SU-DHL-6 (cell line): ENCODE results near the gene DAZL.

ENCODE experiments used
- EZH2phosphoT487 ChIP-seq: fragments of 200-600 bp; sonication (generic), shearing (Covaris generic); conservative IDR thresholded peaks from 2 replicates; pipeline ENCODE4 v1.6.1; 2018; ENCODE audit warnings: mild to moderate bottlenecking, antibody characterized with exemption, low read length, moderate library complexity, mixed read lengths
- TF ChIP-seq, protein P1 (sequence below): fragments of 200-600 bp; sonication (generic); IDR thresholded peaks from one replicate; pipeline ENCODE4 v1.5.1; 2017; ENCODE audit warnings: antibody characterized with exemption, mild to moderate bottlenecking, low read length, moderate library complexity; ENCODE audit not compliant: insufficient read depth, poor library complexity, severe bottlenecking

GRCh38 chr3:16601537-16602005 lies 3.7 kb downstream of the DAZL start:
- TF ChIP-seq EZH2phosphoT487, result no peak
- TF ChIP-seq, protein P1, sequence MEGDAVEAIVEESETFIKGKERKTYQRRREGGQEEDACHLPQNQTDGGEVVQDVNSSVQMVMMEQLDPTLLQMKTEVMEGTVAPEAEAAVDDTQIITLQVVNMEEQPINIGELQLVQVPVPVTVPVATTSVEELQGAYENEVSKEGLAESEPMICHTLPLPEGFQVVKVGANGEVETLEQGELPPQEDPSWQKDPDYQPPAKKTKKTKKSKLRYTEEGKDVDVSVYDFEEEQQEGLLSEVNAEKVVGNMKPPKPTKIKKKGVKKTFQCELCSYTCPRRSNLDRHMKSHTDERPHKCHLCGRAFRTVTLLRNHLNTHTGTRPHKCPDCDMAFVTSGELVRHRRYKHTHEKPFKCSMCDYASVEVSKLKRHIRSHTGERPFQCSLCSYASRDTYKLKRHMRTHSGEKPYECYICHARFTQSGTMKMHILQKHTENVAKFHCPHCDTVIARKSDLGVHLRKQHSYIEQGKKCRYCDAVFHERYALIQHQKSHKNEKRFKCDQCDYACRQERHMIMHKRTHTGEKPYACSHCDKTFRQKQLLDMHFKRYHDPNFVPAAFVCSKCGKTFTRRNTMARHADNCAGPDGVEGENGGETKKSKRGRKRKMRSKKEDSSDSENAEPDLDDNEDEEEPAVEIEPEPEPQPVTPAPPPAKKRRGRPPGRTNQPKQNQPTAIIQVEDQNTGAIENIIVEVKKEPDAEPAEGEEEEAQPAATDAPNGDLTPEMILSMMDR, result no peak
